ENCODE measurements around the gene CHD6. TPM values are rescaled to one million over a fixed set of nuclear protein-coding genes. Genes with fewer than 3 reads are reported as not detected.

CHD6 gene
- total and polyA plus RNA-seq, 2 of the 13 experiments (the other 11 are each of a cell fraction or from before 2014, with no cell fraction given): 14.4 to 52.0 TPM

DNA sequence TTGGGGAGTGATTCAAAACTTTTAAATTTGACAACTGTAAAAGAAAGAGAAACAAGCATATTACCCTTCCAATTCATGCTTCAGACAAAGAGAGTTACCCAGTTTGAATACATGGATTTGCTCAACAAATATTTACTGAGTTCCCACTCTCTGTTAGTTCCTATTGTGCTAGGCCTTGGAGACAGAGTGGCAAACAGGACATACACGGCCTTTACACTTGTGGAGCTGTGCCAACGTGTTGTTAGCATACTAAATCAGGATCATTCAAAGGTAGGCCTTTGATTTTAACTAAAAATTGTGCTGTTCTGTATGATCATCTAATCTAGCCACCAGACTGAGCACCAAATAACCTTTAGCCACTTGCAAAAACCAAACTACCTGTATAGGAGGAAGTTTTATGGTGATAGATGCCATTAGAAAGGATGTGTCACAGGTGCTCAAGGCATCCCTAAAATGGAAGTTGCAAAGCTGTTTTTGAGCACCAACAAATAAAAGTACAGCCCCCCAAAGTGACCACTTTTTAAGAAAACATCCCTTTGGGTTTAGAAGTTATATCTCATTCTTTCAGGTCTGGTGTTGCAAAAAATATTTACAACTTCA is 84.5 kb downstream of the CHD6 start (continued):
- TF ChIP-seq, protein P1, sequence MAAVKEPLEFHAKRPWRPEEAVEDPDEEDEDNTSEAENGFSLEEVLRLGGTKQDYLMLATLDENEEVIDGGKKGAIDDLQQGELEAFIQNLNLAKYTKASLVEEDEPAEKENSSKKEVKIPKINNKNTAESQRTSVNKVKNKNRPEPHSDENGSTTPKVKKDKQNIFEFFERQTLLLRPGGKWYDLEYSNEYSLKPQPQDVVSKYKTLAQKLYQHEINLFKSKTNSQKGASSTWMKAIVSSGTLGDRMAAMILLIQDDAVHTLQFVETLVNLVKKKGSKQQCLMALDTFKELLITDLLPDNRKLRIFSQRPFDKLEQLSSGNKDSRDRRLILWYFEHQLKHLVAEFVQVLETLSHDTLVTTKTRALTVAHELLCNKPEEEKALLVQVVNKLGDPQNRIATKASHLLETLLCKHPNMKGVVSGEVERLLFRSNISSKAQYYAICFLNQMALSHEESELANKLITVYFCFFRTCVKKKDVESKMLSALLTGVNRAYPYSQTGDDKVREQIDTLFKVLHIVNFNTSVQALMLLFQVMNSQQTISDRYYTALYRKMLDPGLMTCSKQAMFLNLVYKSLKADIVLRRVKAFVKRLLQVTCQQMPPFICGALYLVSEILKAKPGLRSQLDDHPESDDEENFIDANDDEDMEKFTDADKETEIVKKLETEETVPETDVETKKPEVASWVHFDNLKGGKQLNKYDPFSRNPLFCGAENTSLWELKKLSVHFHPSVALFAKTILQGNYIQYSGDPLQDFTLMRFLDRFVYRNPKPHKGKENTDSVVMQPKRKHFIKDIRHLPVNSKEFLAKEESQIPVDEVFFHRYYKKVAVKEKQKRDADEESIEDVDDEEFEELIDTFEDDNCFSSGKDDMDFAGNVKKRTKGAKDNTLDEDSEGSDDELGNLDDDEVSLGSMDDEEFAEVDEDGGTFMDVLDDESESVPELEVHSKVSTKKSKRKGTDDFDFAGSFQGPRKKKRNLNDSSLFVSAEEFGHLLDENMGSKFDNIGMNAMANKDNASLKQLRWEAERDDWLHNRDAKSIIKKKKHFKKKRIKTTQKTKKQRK (IDR thresholded peaks at IDR 0.05; ENCODE audit: low read length): no peak
- TF ChIP-seq, protein P2, sequence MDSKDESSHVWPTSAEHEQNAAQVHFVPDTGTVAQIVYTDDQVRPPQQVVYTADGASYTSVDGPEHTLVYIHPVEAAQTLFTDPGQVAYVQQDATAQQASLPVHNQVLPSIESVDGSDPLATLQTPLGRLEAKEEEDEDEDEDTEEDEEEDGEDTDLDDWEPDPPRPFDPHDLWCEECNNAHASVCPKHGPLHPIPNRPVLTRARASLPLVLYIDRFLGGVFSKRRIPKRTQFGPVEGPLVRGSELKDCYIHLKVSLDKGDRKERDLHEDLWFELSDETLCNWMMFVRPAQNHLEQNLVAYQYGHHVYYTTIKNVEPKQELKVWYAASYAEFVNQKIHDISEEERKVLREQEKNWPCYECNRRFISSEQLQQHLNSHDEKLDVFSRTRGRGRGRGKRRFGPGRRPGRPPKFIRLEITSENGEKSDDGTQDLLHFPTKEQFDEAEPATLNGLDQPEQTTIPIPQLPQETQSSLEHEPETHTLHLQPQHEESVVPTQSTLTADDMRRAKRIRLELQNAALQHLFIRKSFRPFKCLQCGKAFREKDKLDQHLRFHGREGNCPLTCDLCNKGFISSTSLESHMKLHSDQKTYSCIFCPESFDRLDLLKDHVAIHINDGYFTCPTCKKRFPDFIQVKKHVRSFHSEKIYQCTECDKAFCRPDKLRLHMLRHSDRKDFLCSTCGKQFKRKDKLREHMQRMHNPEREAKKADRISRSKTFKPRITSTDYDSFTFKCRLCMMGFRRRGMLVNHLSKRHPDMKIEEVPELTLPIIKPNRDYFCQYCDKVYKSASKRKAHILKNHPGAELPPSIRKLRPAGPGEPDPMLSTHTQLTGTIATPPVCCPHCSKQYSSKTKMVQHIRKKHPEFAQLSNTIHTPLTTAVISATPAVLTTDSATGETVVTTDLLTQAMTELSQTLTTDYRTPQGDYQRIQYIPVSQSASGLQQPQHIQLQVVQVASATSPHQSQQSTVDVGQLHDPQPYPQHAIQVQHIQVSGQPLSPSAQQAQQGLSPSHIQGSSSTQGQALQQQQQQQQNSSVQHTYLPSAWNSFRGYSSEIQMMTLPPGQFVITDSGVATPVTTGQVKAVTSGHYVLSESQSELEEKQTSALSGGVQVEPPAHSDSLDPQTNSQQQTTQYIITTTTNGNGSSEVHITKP (CRISPR knock-in tag; IDR thresholded peaks at IDR 0.05; ENCODE audit: low read depth): peak; percentile 52; the same call in 1 of the 2 replicates
- peak; percentile 54 for TF ChIP-seq ASH2L (IDR thresholded peaks at IDR 0.05; ENCODE audit: insufficient read length, low read depth, low read length)
- TF ChIP-seq SNAPC2 (CRISPR knock-in tag; IDR thresholded peaks at IDR 0.05): peak; percentile 94
- TF ChIP-seq ZFP1 (CRISPR knock-in tag; IDR thresholded peaks at IDR 0.05): peak; percentile 93
- TF ChIP-seq EP300 (IDR thresholded peaks at IDR 0.05; ENCODE audit: low read depth in 2 of 2, low read length in 2 of 2): peak; percentile 40 to 92; a peak in 3 of 4 replicates
- TF ChIP-seq EP300 (CRISPR knock-in tag; IDR thresholded peaks at IDR 0.05; ENCODE audit: borderline replicate concordance): peak; percentile 80; the same call in 1 of the 2 replicates
- no peak for TF ChIP-seq ZNF263 (CRISPR knock-in tag; IDR thresholded peaks at IDR 0.05)
- peak; percentile 98 for TF ChIP-seq GATAD2A (CRISPR knock-in tag; IDR thresholded peaks at IDR 0.05)
- peak; percentile 83 for TF ChIP-seq ZNF644 (CRISPR knock-in tag; IDR thresholded peaks at IDR 0.05; ENCODE audit: low read depth)
- peak; percentile 88; the same call in 1 of the 2 replicates for TF ChIP-seq ZNF264 (CRISPR knock-in tag; IDR thresholded peaks at IDR 0.05)
- TF ChIP-seq, protein P3, sequence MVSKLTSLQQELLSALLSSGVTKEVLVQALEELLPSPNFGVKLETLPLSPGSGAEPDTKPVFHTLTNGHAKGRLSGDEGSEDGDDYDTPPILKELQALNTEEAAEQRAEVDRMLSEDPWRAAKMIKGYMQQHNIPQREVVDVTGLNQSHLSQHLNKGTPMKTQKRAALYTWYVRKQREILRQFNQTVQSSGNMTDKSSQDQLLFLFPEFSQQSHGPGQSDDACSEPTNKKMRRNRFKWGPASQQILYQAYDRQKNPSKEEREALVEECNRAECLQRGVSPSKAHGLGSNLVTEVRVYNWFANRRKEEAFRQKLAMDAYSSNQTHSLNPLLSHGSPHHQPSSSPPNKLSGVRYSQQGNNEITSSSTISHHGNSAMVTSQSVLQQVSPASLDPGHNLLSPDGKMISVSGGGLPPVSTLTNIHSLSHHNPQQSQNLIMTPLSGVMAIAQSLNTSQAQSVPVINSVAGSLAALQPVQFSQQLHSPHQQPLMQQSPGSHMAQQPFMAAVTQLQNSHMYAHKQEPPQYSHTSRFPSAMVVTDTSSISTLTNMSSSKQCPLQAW (CRISPR knock-in tag; IDR thresholded peaks at IDR 0.05): peak; percentile 74
- no peak; the same call in 1 of the 2 replicates for TF ChIP-seq TBX3 (IDR thresholded peaks at IDR 0.05; ENCODE audit: borderline replicate concordance)
- TF ChIP-seq RBM22 (optimal IDR thresholded peaks at IDR 0.05; ENCODE audit: low read length): peak; percentile 35
- peak; percentile 71; the same call in 1 of the 2 replicates for TF ChIP-seq ZSCAN20 (CRISPR knock-in tag; IDR thresholded peaks at IDR 0.05; ENCODE audit: borderline replicate concordance)
- TF ChIP-seq, protein P4, sequence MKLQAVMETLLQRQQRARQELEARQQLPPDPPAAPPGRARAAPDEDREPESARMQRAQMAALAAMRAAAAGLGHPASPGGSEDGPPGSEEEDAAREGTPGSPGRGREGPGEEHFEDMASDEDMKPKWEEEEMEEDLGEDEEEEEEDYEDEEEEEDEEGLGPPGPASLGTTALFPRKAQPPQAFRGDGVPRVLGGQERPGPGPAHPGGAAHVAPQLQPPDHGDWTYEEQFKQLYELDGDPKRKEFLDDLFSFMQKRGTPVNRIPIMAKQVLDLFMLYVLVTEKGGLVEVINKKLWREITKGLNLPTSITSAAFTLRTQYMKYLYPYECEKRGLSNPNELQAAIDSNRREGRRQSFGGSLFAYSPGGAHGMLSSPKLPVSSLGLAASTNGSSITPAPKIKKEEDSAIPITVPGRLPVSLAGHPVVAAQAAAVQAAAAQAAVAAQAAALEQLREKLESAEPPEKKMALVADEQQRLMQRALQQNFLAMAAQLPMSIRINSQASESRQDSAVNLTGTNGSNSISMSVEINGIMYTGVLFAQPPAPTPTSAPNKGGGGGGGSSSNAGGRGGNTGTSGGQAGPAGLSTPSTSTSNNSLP (IDR thresholded peaks at IDR 0.05; ENCODE audit: low read depth, low read length): peak; percentile 90
- TF ChIP-seq FOXJ3 (CRISPR knock-in tag; IDR thresholded peaks at IDR 0.05; ENCODE audit: borderline replicate concordance): peak; percentile 87; the same call in 1 of the 2 replicates
- TF ChIP-seq RNF2 (conservative IDR thresholded peaks at IDR 0.05; ENCODE audit: low read depth): no peak

Data from HepG2 (cell line).